GM18526 (cell line): ENCODE results near the gene ZNF609.

Experiments
- POLR2A ChIP-seq: IDR thresholded peaks from 3 replicates; pipeline ENCODE4 v1.6.1; 2011; ENCODE audit not compliant: insufficient read length; ENCODE audit errors: extremely low read depth

ZNF609 gene

DNA sequence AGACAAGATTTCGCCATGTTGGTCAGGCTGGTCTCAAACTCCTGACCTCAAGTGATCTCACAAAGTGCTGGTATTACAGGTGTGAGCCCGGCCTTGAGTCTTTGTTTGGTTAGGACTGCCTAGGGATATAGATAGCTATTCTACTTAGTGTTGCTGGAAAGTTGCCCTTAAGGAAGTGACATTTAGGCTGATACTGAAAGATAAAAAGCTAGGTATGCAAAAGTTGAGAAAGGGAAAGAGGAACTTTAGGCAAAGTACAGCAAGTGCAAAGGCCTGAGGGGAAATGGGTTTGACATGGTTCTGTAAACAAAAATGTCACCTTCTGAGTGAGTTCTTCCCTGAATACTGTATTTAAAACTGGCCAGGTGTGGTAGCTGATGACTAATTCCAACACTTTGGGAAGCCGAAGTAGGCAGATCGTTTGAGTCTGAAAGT, 111.5 kb downstream of the ZNF609 start:
- TF ChIP-seq POLR2A: no peak

DNA sequence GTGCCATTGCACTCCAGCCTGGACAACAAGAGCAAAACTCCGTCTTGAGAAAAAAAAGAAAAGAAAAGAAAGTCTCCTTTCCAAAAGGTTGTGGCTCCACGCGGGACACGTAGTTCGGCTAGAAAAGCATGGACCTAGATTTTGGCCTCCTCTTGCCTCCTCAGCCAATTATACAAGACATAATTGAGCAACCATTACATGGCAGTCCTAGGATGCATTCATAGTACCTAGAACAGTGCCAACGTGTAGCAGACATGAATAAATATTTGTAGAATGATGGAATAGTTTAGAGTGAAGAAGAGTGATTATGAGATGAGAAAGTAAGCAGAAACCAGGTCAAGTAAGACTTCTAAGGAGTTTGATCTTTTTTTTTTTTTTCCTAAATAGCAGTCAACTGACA, 112.5 kb downstream of the ZNF609 start:
- no peak for TF ChIP-seq POLR2A

DNA sequence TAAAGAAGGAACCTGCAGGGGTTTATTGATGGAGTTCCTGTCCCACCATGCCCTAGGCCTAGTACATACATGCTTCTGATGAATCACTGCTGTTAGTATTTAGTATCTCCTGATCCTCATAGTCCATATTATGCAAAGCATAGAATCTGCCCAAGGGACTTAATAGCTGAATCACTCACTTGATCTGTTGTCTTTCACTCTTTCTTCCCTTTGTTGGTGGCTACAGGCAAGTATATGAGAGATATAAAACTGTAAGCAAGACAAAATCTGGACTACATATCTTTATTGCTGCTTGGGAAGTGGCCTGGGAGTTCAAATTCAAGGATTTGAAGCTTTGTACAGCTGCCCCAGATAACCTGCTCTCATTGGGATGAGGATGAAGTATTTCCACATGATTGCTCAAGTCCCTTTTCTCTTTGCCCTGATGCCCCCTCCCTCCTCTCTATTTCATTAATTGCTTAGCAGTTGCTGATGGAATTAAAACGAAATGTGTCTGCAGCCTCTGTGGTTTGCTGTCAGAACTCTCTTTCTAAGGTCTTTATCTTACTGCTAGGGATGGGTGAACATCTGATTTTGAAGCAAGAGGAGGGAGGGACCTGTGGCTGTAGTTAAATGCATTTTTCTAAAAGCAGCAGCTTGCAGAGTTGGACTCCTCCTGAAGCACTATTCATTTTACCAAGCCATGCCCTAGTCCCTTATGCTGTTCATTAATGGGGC, 114.1 kb downstream of the ZNF609 start:
- no peak for TF ChIP-seq POLR2A

- no peak for TF ChIP-seq POLR2A
Observed at GRCh38 chr15:64580696-64581407, 120.5 kb downstream of the ZNF609 start.

DNA sequence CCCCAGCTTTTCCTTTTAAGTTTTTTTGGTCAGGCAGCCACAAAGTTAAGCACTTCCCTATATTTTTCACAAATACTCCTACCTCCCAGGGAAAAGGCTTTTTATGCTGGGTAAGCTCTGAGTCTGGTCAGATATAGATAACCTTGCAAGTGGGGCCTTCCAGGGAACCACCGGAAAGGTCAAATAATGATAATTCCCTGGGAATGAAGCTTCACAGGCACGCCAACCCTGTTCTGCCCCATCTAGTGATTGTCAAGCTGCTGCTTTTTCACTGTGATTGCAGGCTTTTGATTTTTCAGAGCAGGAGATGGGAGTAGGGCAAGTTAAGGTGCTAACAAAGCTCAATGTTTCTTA, 121.0 kb downstream of the ZNF609 start:
- no peak for TF ChIP-seq POLR2A

GRCh38 chr15:64582202-64582601, 121.8 kb downstream of the ZNF609 start:
- no peak for TF ChIP-seq POLR2A

GRCh38 chr15:64583519-64583918, 123.1 kb downstream of the ZNF609 start:
- TF ChIP-seq POLR2A: no peak

DNA sequence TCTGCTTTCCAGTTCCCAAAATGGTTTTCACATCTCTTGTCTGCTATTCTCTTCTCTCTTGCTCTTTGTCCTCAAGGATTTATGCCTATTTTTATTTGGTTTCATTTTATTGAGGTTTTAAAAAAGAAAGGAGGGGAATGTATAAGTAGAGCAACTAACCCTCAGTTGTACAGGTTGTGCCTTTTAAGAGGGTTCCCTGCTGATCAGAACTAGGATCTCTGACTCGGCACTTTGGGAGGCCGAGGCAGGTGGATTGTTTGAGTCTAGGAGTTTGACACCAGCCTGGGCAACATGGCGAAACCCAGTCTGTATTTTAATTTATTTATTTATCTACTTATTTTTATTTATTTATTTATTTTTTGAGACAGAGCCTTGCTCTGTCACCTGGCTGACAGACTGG, 123.6 kb downstream of the ZNF609 start:
- no peak for TF ChIP-seq POLR2A

DNA sequence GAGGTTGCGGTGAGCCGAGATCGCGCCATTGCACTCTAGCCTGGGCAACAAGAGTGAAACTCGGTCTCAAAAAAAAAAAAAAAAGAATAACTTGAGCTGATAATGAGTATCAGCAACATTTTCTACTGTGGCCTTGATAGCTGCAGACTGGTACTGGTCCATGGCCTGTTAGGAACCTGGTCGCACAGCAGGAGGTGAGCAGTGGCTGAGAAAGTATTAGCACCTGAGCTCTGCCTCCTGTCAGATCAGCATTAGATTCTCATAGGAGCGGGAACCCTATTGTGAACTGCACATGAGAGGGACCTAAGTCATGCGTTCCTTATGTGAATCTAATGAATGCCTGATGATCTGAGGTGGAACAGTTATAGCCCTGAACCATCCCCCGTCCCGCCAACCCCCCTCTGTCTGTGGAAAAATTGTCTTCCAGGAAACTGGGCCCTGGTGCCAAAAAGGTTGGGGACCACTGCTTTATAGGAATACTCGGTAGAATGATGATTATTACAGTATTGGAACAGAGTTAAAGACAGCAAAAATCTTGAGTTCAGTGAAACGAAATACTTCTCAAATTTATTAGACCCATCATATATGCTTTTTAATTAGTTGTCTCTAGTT, 126.0 kb downstream of the ZNF609 start:
- TF ChIP-seq POLR2A: no peak

GRCh38 chr15:64586984-64587383, 126.6 kb downstream of the ZNF609 start:
- no peak for TF ChIP-seq POLR2A

DNA sequence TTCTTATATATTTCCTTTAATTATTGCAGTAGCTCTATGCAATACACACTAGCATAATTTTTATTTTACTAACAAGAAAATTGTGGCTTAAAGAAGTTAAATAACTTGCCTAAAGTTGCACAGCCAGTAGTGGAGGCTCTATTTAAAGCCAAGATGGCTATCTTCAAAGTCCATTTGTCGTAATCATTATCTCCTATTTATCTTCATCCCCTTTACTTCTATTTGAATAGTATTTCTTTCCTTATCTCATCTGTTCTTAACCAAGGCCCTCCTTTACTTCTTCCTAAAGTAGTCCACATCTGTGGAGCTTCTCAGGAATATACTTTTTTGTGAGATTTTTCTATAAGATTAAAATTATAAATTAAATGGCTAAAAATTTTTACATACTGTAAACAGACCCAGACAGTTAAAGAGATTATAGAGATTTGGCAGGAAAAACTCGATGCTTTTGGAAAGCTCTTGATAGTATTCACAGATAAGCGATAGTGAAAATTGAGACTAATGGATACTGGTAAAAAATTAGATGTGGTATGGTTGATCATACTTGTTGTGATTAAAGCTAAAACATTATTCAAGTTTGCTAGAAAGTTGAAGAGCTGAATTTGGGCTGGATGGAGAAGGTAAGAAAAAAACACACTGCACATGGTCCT, 129.2 kb downstream of the ZNF609 start:
- no peak for TF ChIP-seq POLR2A

GRCh38 chr15:64596701-64597476, 136.5 kb downstream of the ZNF609 start:
- TF ChIP-seq POLR2A: no peak

- no peak for TF ChIP-seq POLR2A
Observed at GRCh38 chr15:64597477-64597822, 137.1 kb downstream of the ZNF609 start.

DNA sequence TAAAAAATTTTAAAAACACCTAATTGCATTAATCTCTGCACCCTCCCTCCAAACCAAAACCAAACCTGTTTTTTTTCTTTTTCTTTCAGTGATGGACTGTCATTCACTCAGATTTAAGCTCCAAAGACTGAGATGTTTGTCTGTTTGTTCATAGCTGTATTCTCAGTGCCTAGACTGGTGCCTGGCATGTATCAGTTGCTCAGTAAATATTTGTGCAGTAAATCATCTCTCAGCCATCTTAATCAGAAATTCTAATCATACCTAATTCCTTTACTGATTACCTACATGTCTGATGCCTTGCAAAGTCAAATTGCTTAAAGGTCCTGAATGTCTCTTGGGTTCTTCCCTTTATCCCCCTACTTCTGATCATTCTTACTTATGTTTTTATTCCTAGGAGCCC, 138.8 kb downstream of the ZNF609 start:
- no peak for TF ChIP-seq POLR2A

DNA sequence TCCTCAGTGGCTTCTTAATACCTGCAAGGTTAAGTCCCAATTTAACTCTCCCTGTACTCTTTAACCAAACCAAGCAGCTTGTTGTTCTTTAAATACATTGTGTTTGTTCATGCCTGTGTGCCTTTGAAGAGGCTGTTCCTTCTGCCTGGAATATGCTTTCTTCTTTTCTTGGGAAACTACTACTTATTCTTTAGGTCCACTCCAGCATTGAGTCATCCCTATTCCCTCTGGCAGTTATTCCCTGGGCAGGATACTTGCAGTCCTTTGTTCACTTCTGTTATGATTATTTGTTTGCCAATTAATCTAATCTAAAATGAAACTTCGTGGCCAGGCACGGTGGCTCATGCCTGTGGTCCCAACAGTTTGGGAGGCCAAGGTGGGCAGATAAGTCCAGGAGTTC, 139.3 kb downstream of the ZNF609 start:
- TF ChIP-seq POLR2A: no peak
